Activated T-helper 1 cell treated with anti-CD3 and anti-CD28 coated beads, Interleukin-12 subunit alpha, Interleukin-12 subunit beta, Interleukin-2, Interleukin-4 antibody, amounts not matched to agents 30 ng/mL and 10 ng/mL and 1 ng/mL, durations not matched to agents 14 hours and 24 hours and 36 hours (primary cell): ENCODE measurements around the gene CIDEB. TPM values are rescaled to one million over a fixed set of nuclear protein-coding genes. Genes with fewer than 3 reads are reported as not detected.

Experiments
- DNase-seq: peaks from one replicate; pipeline ENCODE4 v3.0.0; 2021; ENCODE audit warnings: low spot score
- H3K27ac Mint-ChIP-seq: one replicate; pipeline ENCODE4 v1.8.0; 2021; ENCODE audit warnings: mild to moderate bottlenecking, mixed read lengths
- H3K27me3 Mint-ChIP-seq: one replicate; pipeline ENCODE4 v1.8.0; 2022; ENCODE audit warnings: mild to moderate bottlenecking, moderate library complexity, mixed read lengths; ENCODE audit not compliant: insufficient read depth
- H3K36me3 Mint-ChIP-seq: one replicate; pipeline ENCODE4 v1.8.0; 2021; ENCODE audit warnings: low read depth, mixed read lengths
- H3K4me1 Mint-ChIP-seq: one replicate; pipeline ENCODE4 v1.8.0; 2021; ENCODE audit warnings: low read depth, mixed read lengths
- H3K4me3 Mint-ChIP-seq: one replicate; pipeline ENCODE4 v1.8.0; 2021; ENCODE audit warnings: mild to moderate bottlenecking, moderate library complexity, mixed read lengths
- H3K9me3 Mint-ChIP-seq: one replicate; pipeline ENCODE4 v1.8.0; 2021; ENCODE audit warnings: mixed read lengths
- intact Hi-C: fragments of 100-400 bp; cut with micrococcal nuclease; formaldehyde crosslinking; loops from one replicate; pipeline ENCODE4 v1.15.1; 2024
- total RNA-seq: library from RNA; stranded (reverse); gene quantifications from 2 replicates; pipeline ENCODE4 v1.2.3, GENCODE V29; 2022

Gene CIDEB
- total RNA-seq, 1 donor from 2014 or later, result 18.7 TPM

- H3K36me3 Mint-ChIP-seq, result peaks cover 5% of the 10 kb centered on the region
- no peak overlapping the region for H3K4me3 Mint-ChIP-seq
- no peak for DNase-seq
- no peaks in the 10 kb centered on the region for H3K9me3 Mint-ChIP-seq
- intact Hi-C loops, result no loop called here
- peaks cover 13% of the 10 kb centered on the region for H3K4me1 Mint-ChIP-seq
- no peak overlapping the region for H3K27ac Mint-ChIP-seq
- no peaks in the 10 kb centered on the region for H3K27me3 Mint-ChIP-seq
These were observed 52.3 kb downstream of the CIDEB start for GRCh38 chr14:24255438-24255837.

Other genes starting within 250 kb of the CIDEB start
- not detected in 2 replicates for gene CPNE6, start 236.4 kb downstream of the CIDEB start, total RNA-seq
- 55.0 and 62.8 TPM in 2 replicates for gene PCK2, start 213.7 kb downstream of the CIDEB start, total RNA-seq
- gene DCAF11, start 193.2 kb downstream of the CIDEB start, total RNA-seq, result 69.9 and 71.6 TPM in 2 replicates
- 2.1 and 2.7 TPM in 2 replicates for gene NRL, start 193.0 kb downstream of the CIDEB start, total RNA-seq
- 0.26 TPM in 1 of 2 replicates, not detected in the other for gene FITM1, start 177.3 kb downstream of the CIDEB start, total RNA-seq
- gene PSME1, start 171.8 kb downstream of the CIDEB start, total RNA-seq, result 291 and 295 TPM in 2 replicates
- 22.9 and 28.3 TPM in 2 replicates for gene EMC9, start 166.4 kb downstream of the CIDEB start, total RNA-seq
- gene PSME2, start 161.4 kb downstream of the CIDEB start, total RNA-seq, result 575 and 588 TPM in 2 replicates
- gene RNF31, start 160.5 kb downstream of the CIDEB start, total RNA-seq, result 115 and 129 TPM in 2 replicates
- 130 and 152 TPM in 2 replicates for gene IRF9, start 146.7 kb downstream of the CIDEB start, total RNA-seq
- 27.8 and 28.9 TPM in 2 replicates for gene REC8, start 135.9 kb downstream of the CIDEB start, total RNA-seq
- 106 and 107 TPM in 2 replicates for gene IPO4, start 119.2 kb downstream of the CIDEB start, total RNA-seq
- gene TM9SF1, start 112.5 kb downstream of the CIDEB start, total RNA-seq, result 34.5 and 35.3 TPM in 2 replicates
- 0.42 and 0.49 TPM in 2 replicates for gene TSSK4, start 102.3 kb downstream of the CIDEB start, total RNA-seq
- gene CHMP4A, start 94.5 kb downstream of the CIDEB start, total RNA-seq, result 86.5 and 95.8 TPM in 2 replicates
- gene MDP1, start 91.9 kb downstream of the CIDEB start, total RNA-seq, result 11.6 and 12.9 TPM in 2 replicates
- 177 and 185 TPM in 2 replicates for gene NEDD8, start 75.6 kb downstream of the CIDEB start, total RNA-seq
- 40.8 and 41.4 TPM in 2 replicates for gene GMPR2, start 75.0 kb downstream of the CIDEB start, total RNA-seq
- gene TINF2, start 65.4 kb downstream of the CIDEB start, total RNA-seq, result 90.9 and 95.9 TPM in 2 replicates
- 4.1 and 4.8 TPM in 2 replicates for gene TGM1, start 44.8 kb downstream of the CIDEB start, total RNA-seq
- gene RABGGTA, start 36.4 kb downstream of the CIDEB start, total RNA-seq, result 52.2 and 54.4 TPM in 2 replicates
- 7.5 TPM in 2 replicates for gene DHRS1, start 8.2 kb downstream of the CIDEB start, total RNA-seq
- gene NOP9, start 8.1 kb downstream of the CIDEB start, total RNA-seq, result 49.3 and 52.6 TPM in 2 replicates
- 8.9 and 10.3 TPM in 2 replicates for gene LTB4R2, start 2.2 kb upstream of the CIDEB start, total RNA-seq
- 10.1 and 11.1 TPM in 2 replicates for gene LTB4R, start 3.5 kb upstream of the CIDEB start, total RNA-seq
- gene ADCY4, start 27.1 kb upstream of the CIDEB start, total RNA-seq, result 0.93 and 1.5 TPM in 2 replicates
- gene RIPK3, start 32.0 kb upstream of the CIDEB start, total RNA-seq, result 14.3 and 14.5 TPM in 2 replicates
- gene NFATC4, start 60.2 kb upstream of the CIDEB start, total RNA-seq, result not detected in 2 replicates
- 0.02 TPM in 1 of 2 replicates, not detected in the other for gene NYNRIN, start 91.0 kb upstream of the CIDEB start, total RNA-seq
- 5.2 and 5.5 TPM in 2 replicates for gene CBLN3, start 121.7 kb upstream of the CIDEB start, total RNA-seq
- gene KHNYN, start 122.0 kb upstream of the CIDEB start, total RNA-seq, result 65.9 and 72.0 TPM in 2 replicates
- gene SDR39U1, start 134.8 kb upstream of the CIDEB start, total RNA-seq, result 41.5 and 48.0 TPM in 2 replicates
- gene CMA1, start 200.3 kb upstream of the CIDEB start, total RNA-seq, result not detected in 2 replicates